Hippocampal formation (tissue), 2 donors: ENCODE results near the gene GLYATL1.
"Not testable (repeated sequence)": the region's sequence is repeated elsewhere in the genome, so short reads cannot be mapped to it uniquely, and the experiment has no call there.

Experiments
- DNase-seq, 2 donors: peaks; one replicate each; lab custom pipeline; 2025; lab: John Stamatoyannopoulos, UW

Gene GLYATL1

DNA sequence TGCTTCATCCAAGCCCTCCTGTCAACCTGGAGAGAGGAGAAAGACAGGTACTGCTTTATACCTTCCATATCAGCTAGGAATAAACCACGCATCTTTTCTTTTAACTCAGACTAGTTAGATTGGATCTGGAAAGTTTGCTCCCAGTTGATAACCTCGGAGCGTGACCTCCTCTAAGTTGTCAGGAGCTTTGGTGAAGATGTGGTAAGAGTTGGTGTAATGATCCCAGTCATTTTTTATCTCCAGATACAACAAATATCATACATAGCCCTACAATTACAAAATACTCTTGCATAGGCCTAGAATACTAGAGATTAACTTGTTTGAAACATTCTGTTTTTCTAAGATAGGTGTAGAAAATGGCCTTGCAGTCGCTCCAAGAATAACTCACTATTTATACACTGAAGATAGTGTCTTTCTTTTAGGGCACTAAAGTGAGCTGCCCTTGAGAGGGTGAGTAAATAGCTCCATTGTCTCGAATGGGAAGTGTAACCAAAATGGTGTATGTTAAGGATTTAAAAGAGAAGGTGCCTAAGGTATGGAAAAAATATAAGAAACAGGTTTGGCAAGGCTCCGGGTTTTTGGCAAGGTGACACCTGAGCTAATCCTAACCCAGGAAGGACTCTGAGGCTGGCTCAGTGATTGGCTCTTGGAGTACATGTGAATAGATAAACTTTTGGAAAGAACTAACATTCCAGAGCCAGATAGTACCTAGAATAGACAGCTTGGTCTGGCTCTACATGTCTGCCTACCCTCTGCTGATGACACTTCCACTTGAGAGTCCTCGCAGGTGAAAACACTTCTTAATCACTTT is 59.4 kb downstream of the GLYATL1 start:
- no peak for DNase-seq

DNA sequence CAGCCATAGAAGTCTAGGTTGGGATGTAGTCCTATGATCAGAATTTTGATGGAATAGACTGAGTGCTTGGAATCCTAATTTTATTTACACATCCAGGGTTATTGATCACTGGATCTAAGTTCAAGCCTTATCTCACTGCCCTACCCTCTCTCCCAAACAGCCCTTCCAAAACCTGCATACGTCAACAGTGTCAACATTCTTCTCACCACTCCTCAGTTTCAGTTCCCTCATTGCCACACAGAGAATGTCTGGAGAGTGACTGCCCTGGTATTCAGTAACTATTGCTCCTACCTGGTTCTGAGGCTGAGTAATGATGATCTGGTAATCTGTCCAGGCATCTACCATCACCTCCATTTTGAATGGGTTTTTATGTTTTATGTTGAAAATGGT is 60.0 kb downstream of the GLYATL1 start:
- DNase-seq, result no peak

DNA sequence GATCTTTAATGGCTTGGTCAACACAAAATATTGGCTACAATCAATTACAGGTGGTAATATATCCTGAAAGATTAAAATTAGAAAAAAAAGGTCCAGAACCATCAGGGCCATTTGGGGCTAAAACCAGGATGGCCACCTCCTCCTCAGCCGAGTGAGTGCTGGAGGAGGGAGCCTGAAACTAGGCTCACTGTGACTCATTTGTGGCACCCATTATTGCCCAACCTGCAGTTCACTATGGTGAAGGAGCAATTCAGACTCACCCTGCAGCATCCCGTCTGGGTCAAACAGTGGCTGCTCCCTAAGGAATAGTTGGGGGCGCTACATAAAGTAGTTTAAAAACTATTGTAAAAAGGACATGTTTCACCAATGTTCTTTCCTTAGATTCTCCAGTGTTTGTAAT is 60.7 kb downstream of the GLYATL1 start:
- DNase-seq, result no peak

DNA sequence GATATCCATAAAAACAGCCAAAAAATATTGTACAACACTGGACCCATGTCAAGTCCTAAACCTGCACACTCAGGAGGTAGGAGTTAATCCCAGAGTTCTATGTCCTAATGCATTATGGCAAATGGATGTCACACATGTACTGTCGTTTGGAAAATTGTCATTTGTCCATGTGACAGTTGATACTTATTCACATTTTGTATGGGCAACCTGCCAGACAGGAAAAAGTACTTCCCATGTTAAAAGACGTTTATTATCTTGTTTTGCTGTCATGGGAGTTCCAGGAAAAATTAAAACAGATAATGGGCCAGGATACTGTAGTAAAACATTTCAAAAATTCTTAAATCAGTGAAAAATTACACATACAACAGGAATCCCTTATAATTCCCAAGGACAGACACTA is 62.7 kb downstream of the GLYATL1 start:
- DNase-seq, result not testable (repeated sequence)
